Smooth muscle cell (in vitro differentiated cells): Measurements from ENCODE around the gene CLDN19. TPM values are rescaled to one million over a fixed set of nuclear protein-coding genes. Genes with fewer than 3 reads are reported as not detected.

Experiments used
- DNase-seq: peaks from one replicate; lab custom pipeline; 2025; ENCODE audit not compliant: unreplicated experiment; lab: John Stamatoyannopoulos, UW
- H2AFZ ChIP-seq: fragments of 200-600 bp; sonication (generic); 2 replicates; pipeline ENCODE4 v1.6.0; 2016; ENCODE audit warnings: antibody characterized with exemption, low read depth, mild to moderate bottlenecking
- H3F3A ChIP-seq: fragments of 200-600 bp; sonication (generic); 2 replicates; pipeline ENCODE4 v1.6.0; 2017; ENCODE audit warnings: antibody characterized with exemption, low read depth
- H3K27ac ChIP-seq: fragments of 200-600 bp; sonication (generic); 2 replicates; pipeline ENCODE4 v1.5.1; 2016; ENCODE audit warnings: low read depth, mild to moderate bottlenecking
- H3K27me3 ChIP-seq: fragments of 200-600 bp; sonication (generic); 2 replicates; pipeline ENCODE4 v1.6.1; 2016; ENCODE audit warnings: low read depth, mild to moderate bottlenecking
- H3K36me3 ChIP-seq: fragments of 200-600 bp; sonication (generic); 2 replicates; pipeline ENCODE4 v1.5.1; 2016; ENCODE audit warnings: low read depth
- H3K4me1 ChIP-seq: fragments of 200-600 bp; sonication (generic); 2 replicates; pipeline ENCODE4 v1.5.1; 2016; ENCODE audit warnings: low read depth
- H3K4me2 ChIP-seq: fragments of 200-600 bp; sonication (generic); 2 replicates; pipeline ENCODE4 v1.6.0; 2016; ENCODE audit warnings: mild to moderate bottlenecking
- H3K4me3 ChIP-seq: fragments of 200-600 bp; sonication (generic); 2 replicates; pipeline ENCODE4 v1.5.1; 2016; ENCODE audit warnings: mild to moderate bottlenecking
- H3K79me2 ChIP-seq: fragments of 200-600 bp; sonication (generic); 2 replicates; pipeline ENCODE4 v1.6.0; 2016; ENCODE audit warnings: low read depth, mild to moderate bottlenecking
- H3K9ac ChIP-seq: fragments of 200-600 bp; sonication (generic); 2 replicates; pipeline ENCODE4 v1.6.0; 2016; ENCODE audit warnings: low read depth
- H3K9me3 ChIP-seq: fragments of 200-600 bp; sonication (generic); replicated peaks from 2 replicates; pipeline ENCODE4 v1.5.1; 2016; ENCODE audit warnings: low read depth
- H4K20me1 ChIP-seq: fragments of 200-600 bp; sonication (generic); 2 replicates; pipeline ENCODE4 v1.6.0; 2016; ENCODE audit warnings: low read depth
- CTCF ChIP-seq: fragments of 200-600 bp; sonication (generic); IDR thresholded peaks from 2 replicates; pipeline ENCODE4 v1.5.1; 2017; ENCODE audit warnings: borderline replicate concordance, mild to moderate bottlenecking, antibody characterized with exemption; ENCODE audit not compliant: insufficient read depth, poor library complexity, severe bottlenecking
- WGBS: methylation state at CpG from one replicate; pipeline ENCODE4 v1.1.7; 2016; ENCODE audit warnings: low lambda C conversion rate; 5-methylcytosine and 5-hydroxymethylcytosine counted together
- polyA plus RNA-seq: library from polyadenylated mRNA; unstranded; fragments of >200 nt; fragmentation: Nextera tagmentation; extraction: Ambion mirVana; gene quantifications from 2 replicates; pipeline ENCODE4 v1.2.1, GENCODE V29; 2016
- total RNA-seq: library from RNA; depleted of rRNA; stranded (reverse); fragments of >200 nt; gene quantifications from 2 replicates; pipeline ENCODE4 v1.2.3, GENCODE V29; 2014

CLDN19 gene
- total and polyA plus RNA-seq, 2 experiments from 2014 or later, result 0.67 to 2.4 TPM

- no peak overlapping the region for H3K9ac ChIP-seq
- WGBS, result 93% methylated on average over 5 of the region's 5 CpGs
- no peaks in the 10 kb centered on the region for H3K9me3 ChIP-seq
- DNase-seq, result no peak
- no peak overlapping the region for H3K4me3 ChIP-seq
- H3K4me2 ChIP-seq, result no peak overlapping the region
- H3K4me1 ChIP-seq, result no peaks in the 10 kb centered on the region
- peaks cover 42% of the 10 kb centered on the region for H4K20me1 ChIP-seq
- no peak for TF ChIP-seq CTCF
- no peak overlapping the region for H2AFZ ChIP-seq
- H3K27ac ChIP-seq, result no peak overlapping the region
- H3K36me3 ChIP-seq, result no peaks in the 10 kb centered on the region
- H3F3A ChIP-seq, result no peaks in the 10 kb centered on the region
- H3K27me3 ChIP-seq, result no peaks in the 10 kb centered on the region
- H3K79me2 ChIP-seq, result peaks cover 30% of the 10 kb centered on the region
Observed at GRCh38 chr1:42774928-42775526, 35.0 kb upstream of the CLDN19 start.

GRCh38 chr1:42773420-42773819 is 33.4 kb upstream of the CLDN19 start:
- no peak for TF ChIP-seq CTCF
- Histone ChIP-seq H3K36me3 (no peaks in the 10 kb centered on the region), H3K4me1 (peaks cover 1% of the 10 kb centered on the region), H3K4me3 (no peak overlapping the region), H3K9me3 (no peaks in the 10 kb centered on the region), H3K4me2 (no peak overlapping the region), H3K27ac (no peak overlapping the region), H3K79me2 (peaks cover 45% of the 10 kb centered on the region), H2AFZ (no peak overlapping the region), H4K20me1 (peaks cover 42% of the 10 kb centered on the region), H3K9ac (no peak overlapping the region), H3F3A (no peaks in the 10 kb centered on the region), H3K27me3 (no peaks in the 10 kb centered on the region)
- 77% methylated on average over 2 of the region's 2 CpGs for WGBS
- DNase-seq, result no peak

- WGBS, result 96% methylated on average over 3 of the region's 3 CpGs
Observed at GRCh38 chr1:42769811-42770210, 29.8 kb upstream of the CLDN19 start.

More at GRCh38 chr1:42769811-42770210, 29.8 kb upstream of the CLDN19 start:
- Histone ChIP-seq H3K4me3 (no peak overlapping the region), H3K27ac (no peak overlapping the region), H3K79me2 (peaks cover 74% of the 10 kb centered on the region), H2AFZ (no peak overlapping the region), H3K9ac (no peak overlapping the region), H3K4me1 (peaks cover 9% of the 10 kb centered on the region), H3F3A (peaks cover 7% of the 10 kb centered on the region), H3K4me2 (no peak overlapping the region), H3K9me3 (no peaks in the 10 kb centered on the region), H3K27me3 (no peaks in the 10 kb centered on the region), H4K20me1 (peaks cover 40% of the 10 kb centered on the region), H3K36me3 (no peaks in the 10 kb centered on the region)
- TF ChIP-seq CTCF, result no peak
- DNase-seq, result no peak
